ENCODE data around the gene GSTM4.

GRCh38 chr1:109625176-109625575 is 30.7 kb upstream of the GSTM4 start:
- TF ChIP-seq MAX (IDR thresholded peaks at IDR 0.05) (no peak), RAD21 (IDR thresholded peaks at IDR 0.05) (no peak), SP1 (IDR thresholded peaks at IDR 0.05) (no peak), YY1 (IDR thresholded peaks at IDR 0.05) (no peak), FOXA1 (IDR thresholded peaks at IDR 0.05) (no peak), EGR1 (IDR thresholded peaks at IDR 0.05; ENCODE audit: low read depth in 2 of 2) (no peak), NR2F2 (IDR thresholded peaks at IDR 0.05) (no peak), TAF1 (conservative IDR thresholded peaks at IDR 0.05) (no peak), GABPA (IDR thresholded peaks at IDR 0.05 in 1 of 2, conservative IDR thresholded peaks at IDR 0.05 in 1 of 2) (no peak)
- TF ChIP-seq, protein P1, sequence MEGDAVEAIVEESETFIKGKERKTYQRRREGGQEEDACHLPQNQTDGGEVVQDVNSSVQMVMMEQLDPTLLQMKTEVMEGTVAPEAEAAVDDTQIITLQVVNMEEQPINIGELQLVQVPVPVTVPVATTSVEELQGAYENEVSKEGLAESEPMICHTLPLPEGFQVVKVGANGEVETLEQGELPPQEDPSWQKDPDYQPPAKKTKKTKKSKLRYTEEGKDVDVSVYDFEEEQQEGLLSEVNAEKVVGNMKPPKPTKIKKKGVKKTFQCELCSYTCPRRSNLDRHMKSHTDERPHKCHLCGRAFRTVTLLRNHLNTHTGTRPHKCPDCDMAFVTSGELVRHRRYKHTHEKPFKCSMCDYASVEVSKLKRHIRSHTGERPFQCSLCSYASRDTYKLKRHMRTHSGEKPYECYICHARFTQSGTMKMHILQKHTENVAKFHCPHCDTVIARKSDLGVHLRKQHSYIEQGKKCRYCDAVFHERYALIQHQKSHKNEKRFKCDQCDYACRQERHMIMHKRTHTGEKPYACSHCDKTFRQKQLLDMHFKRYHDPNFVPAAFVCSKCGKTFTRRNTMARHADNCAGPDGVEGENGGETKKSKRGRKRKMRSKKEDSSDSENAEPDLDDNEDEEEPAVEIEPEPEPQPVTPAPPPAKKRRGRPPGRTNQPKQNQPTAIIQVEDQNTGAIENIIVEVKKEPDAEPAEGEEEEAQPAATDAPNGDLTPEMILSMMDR (IDR thresholded peaks at IDR 0.05; ENCODE audit: low read depth, low read length, missing input control) = no peak
- TF ChIP-seq, protein P2, sequence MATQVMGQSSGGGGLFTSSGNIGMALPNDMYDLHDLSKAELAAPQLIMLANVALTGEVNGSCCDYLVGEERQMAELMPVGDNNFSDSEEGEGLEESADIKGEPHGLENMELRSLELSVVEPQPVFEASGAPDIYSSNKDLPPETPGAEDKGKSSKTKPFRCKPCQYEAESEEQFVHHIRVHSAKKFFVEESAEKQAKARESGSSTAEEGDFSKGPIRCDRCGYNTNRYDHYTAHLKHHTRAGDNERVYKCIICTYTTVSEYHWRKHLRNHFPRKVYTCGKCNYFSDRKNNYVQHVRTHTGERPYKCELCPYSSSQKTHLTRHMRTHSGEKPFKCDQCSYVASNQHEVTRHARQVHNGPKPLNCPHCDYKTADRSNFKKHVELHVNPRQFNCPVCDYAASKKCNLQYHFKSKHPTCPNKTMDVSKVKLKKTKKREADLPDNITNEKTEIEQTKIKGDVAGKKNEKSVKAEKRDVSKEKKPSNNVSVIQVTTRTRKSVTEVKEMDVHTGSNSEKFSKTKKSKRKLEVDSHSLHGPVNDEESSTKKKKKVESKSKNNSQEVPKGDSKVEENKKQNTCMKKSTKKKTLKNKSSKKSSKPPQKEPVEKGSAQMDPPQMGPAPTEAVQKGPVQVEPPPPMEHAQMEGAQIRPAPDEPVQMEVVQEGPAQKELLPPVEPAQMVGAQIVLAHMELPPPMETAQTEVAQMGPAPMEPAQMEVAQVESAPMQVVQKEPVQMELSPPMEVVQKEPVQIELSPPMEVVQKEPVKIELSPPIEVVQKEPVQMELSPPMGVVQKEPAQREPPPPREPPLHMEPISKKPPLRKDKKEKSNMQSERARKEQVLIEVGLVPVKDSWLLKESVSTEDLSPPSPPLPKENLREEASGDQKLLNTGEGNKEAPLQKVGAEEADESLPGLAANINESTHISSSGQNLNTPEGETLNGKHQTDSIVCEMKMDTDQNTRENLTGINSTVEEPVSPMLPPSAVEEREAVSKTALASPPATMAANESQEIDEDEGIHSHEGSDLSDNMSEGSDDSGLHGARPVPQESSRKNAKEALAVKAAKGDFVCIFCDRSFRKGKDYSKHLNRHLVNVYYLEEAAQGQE (IDR thresholded peaks at IDR 0.05) = no peak
